WERI-Rb-1 (cell line): ENCODE measurements around the gene PRMT7.

Experiments
- DNase-seq: peaks from one replicate; pipeline ENCODE4 v3.0.0-alpha.2; 2020
- H3K27ac ChIP-seq: fragments of 250-450 bp; sonication (Bioruptor Pico); 2 replicates; pipeline ENCODE4 v1.5.1; 2020; ENCODE audit warnings: mild to moderate bottlenecking, moderate library complexity
- H3K27me3 ChIP-seq: fragments of 250-450 bp; sonication (Bioruptor Pico); 2 replicates; pipeline ENCODE4 v1.5.1; 2021; ENCODE audit warnings: mild to moderate bottlenecking, low read depth, moderate library complexity; ENCODE audit not compliant: insufficient read depth, severe bottlenecking
- H3K36me3 ChIP-seq: fragments of 250-450 bp; sonication (Bioruptor Pico); 2 replicates; pipeline ENCODE4 v1.5.1; 2020; ENCODE audit warnings: mild to moderate bottlenecking, moderate library complexity
- H3K4me3 ChIP-seq: 2 replicates; pipeline ENCODE4 v1.5.1; 2011; ENCODE audit warnings: low read depth, mild to moderate bottlenecking, control low read depth, low read length
- H3K9me3 ChIP-seq: fragments of 250-450 bp; sonication (Bioruptor Pico); 2 replicates; pipeline ENCODE4 v1.5.1; 2021; ENCODE audit warnings: mild to moderate bottlenecking, moderate library complexity; ENCODE audit not compliant: severe bottlenecking
- CTCF ChIP-seq: IDR thresholded peaks from 2 replicates; pipeline ENCODE4 v1.5.1; 2011; ENCODE audit warnings: low read depth, mild to moderate bottlenecking, control low read depth, inconsistent platforms, low read length

PRMT7 gene

DNA sequence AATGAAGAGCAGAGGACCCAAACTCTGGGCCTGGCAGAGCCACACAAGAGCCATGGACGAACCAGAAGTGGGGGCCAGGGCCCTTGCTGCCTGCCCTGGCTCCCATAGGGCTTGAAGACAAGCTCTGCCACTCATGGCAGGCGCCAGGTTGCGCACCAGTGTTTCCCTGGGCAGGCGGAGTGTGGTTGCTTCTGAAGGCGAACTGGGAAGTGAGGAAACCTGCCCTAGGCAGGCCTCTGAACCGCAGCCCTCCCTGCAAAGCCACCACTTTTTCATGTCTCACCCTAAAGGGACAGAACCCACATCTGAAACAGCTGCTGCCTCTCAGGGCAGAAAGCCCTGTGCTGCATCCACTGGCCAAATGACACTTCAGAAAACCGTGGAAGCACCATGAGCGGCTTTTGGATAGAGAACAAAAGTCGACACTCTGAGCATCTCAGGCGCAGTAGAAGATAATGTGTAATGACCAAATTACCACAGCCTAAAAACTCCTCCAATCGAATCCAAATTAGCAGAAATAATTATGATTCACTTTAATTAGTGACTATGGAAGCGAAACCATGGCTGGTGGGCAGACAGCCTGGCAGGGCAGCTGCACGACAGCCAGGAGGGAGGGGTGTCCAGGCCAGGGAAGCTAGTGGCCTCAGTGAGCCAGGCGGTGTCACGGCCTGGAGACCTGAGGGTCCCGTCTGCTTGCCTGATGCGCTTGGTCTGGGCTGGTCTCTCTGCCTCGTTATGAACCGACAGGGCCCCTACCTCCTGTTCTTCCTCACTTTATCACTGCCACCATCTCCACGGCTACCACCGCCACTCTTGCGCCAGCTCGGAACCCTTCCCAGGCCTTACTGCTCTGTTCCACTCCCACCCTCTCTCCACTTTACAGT lies 59.1 kb downstream of the PRMT7 start:
- DNase-seq = no peak
- TF ChIP-seq CTCF = no peak
- H3K27me3 ChIP-seq = no peaks in the 10 kb centered on the region
- H3K27ac ChIP-seq = no peak overlapping the region
- no peaks in the 10 kb centered on the region for H3K36me3 ChIP-seq
- no peaks in the 10 kb centered on the region for H3K9me3 ChIP-seq
- no peak overlapping the region for H3K4me3 ChIP-seq

- TF ChIP-seq CTCF = no peak
- Histone ChIP-seq H3K27ac (no peak overlapping the region), H3K27me3 (no peaks in the 10 kb centered on the region), H3K36me3 (no peaks in the 10 kb centered on the region), H3K9me3 (no peaks in the 10 kb centered on the region), H3K4me3 (no peak overlapping the region)
- DNase-seq = no peak
Observed at GRCh38 chr16:68370581-68371275, 59.9 kb downstream of the PRMT7 start.

DNA sequence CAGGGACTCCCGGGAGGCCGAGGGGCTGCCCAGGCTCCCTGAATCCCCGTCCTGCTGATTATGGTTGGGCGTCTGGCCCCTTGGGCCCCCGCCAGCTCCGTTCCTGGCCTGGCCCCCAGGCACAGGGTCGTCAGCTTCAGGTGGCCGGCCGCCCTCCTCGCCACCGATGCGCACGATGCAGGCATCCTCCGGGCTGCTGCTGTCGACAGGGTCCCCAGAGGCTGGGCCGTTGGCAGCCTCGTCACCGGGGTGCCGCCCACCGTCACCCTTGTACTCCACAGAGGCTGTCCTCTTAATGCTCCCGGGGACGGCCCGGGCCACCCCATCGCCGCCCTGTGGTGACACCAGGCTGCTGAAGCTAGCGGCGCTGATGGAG lies 60.4 kb downstream of the PRMT7 start:
- Histone ChIP-seq H3K36me3 (no peaks in the 10 kb centered on the region), H3K9me3 (no peaks in the 10 kb centered on the region), H3K27ac (no peak overlapping the region), H3K4me3 (no peak overlapping the region), H3K27me3 (no peaks in the 10 kb centered on the region)
- TF ChIP-seq CTCF = no peak
- DNase-seq = no peak

DNA sequence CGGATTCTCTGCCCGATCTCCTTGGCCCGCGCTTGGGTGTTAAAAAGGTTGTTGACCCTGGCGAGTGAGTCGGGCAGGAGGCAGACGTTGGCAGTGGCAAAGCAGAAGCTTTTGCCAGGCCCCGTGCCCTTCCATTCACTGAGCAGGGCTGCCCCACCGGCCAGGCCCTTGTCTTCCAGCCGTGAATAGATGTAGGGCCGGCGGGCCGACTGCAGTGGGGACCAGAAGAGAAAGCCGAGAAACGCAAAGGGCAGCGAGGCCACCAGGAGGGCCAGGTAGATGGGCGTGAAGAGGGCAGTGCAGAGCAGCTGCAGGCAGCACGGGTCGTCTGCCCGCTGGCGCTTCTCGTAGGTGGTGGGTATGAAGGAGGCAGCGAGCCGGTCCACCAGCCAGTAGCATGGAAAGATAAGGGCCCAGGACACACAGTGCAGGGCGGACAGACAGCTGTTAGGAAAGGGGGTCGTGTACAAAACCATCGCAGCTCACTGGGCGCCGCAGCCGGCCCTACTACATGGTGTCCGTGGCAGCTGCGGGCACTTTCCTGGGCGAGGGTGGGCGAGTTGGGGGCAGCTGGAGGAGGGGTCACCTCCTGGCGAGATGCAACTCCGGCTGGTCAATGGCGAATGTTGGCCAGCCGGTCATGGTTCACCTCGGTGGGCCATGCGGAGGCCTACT lies 61.0 kb downstream of the PRMT7 start:
- no peaks in the 10 kb centered on the region for H3K9me3 ChIP-seq
- H3K27me3 ChIP-seq = no peaks in the 10 kb centered on the region
- no peak overlapping the region for H3K4me3 ChIP-seq
- H3K27ac ChIP-seq = no peak overlapping the region
- no peak for DNase-seq
- H3K36me3 ChIP-seq = no peaks in the 10 kb centered on the region
- no peak for TF ChIP-seq CTCF

DNA sequence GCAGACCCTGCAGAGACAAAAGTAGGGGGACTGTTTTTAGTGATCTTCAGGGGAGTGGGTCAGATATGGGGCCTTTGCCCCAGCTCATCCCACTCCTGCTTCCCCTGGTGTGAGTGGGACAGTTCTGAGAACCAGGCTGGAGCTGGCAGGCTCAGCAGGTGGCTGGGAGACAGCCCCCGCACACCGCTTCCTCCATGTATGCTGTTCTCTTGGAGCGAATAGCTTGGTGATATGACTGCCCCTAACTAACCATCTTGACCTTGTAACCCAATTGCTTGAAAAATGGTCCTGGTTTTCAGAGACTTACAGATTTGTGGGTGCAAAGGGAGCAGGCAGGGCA lies 61.5 kb downstream of the PRMT7 start:
- DNase-seq = no peak
- Histone ChIP-seq H3K4me3 (no peak overlapping the region), H3K27me3 (no peaks in the 10 kb centered on the region), H3K27ac (no peak overlapping the region), H3K9me3 (no peaks in the 10 kb centered on the region), H3K36me3 (no peaks in the 10 kb centered on the region)
- no peak for TF ChIP-seq CTCF
